ENCODE measurements around the gene AGO3.

The AGO3 gene

DNA sequence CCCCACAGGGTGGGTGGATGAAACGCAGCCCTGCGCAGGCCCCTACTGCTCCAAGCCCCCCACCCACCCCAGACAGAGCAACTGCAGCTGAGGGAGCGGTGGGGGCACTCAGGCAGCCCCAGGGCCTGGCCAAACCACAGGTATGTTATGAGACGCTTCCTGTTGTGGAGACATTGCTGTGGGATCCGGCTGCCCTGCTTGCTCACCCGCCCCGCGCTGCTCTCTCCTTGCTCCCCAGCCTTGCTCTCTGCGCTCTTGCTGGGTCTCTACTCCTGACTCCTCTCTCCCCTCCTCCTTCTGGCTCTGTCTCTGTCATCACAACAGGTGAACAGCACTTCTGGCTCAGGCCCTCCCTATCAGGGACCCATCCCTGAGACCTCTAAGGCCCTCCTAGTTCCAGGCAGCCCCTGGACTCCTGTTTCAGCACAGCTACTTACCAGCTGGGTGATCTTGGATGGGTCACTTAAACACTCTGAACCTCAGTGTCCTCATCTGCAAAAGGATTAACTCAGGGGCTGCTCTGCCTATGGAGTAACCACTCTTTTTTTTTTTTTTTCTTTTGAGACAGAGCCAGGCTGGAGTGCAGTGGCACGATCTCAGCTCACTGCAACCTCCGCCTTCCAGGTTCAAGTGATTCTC is 178.3 kb downstream of the AGO3 start:
- Histone ChIP-seq H3K79me2 (no peaks in the 10 kb centered on the region), H3K36me3 (ENCODE audit: control insufficient read depth, insufficient read depth, low read length) (no peaks in the 10 kb centered on the region), H3K4me3 (ENCODE audit: low read depth, low read length) (no peak overlapping the region), H3K4me2 (ENCODE audit: low read length) (no peak overlapping the region), H3K27me3 (ENCODE audit: control insufficient read depth, insufficient read depth, low read length) (no peaks in the 10 kb centered on the region), H2AFZ (no peak overlapping the region), H3K27ac (no peak overlapping the region), H3K9me3 (ENCODE audit: control insufficient read depth, low read length) (no peaks in the 10 kb centered on the region), H3K9ac (no peak overlapping the region), H3K4me1 (no peaks in the 10 kb centered on the region)
- no peak for TF ChIP-seq CTCF (IDR thresholded peaks at IDR 0.05)

- H3K27me3 ChIP-seq (ENCODE audit: control insufficient read depth, insufficient read depth, low read length) = no peaks in the 10 kb centered on the region
- H3K4me3 ChIP-seq (ENCODE audit: low read depth, low read length) = no peak overlapping the region
- H3K27ac ChIP-seq = no peak overlapping the region
- H3K9me3 ChIP-seq (ENCODE audit: control insufficient read depth, low read length) = no peaks in the 10 kb centered on the region
- no peaks in the 10 kb centered on the region for H3K4me1 ChIP-seq
- H2AFZ ChIP-seq = no peak overlapping the region
- no peak overlapping the region for H3K4me2 ChIP-seq (ENCODE audit: low read length)
- no peak for TF ChIP-seq CTCF (IDR thresholded peaks at IDR 0.05)
- no peaks in the 10 kb centered on the region for H3K36me3 ChIP-seq (ENCODE audit: control insufficient read depth, insufficient read depth, low read length)
- H3K9ac ChIP-seq = no peak overlapping the region
- no peaks in the 10 kb centered on the region for H3K79me2 ChIP-seq
These were observed 180.2 kb downstream of the AGO3 start for GRCh38 chr1:36111151-36111550.

GRCh38 chr1:36112823-36113222 is 181.9 kb downstream of the AGO3 start:
- Histone ChIP-seq H3K9me3 (ENCODE audit: control insufficient read depth, low read length) (no peaks in the 10 kb centered on the region), H3K79me2 (no peaks in the 10 kb centered on the region), H2AFZ (no peak overlapping the region), H3K4me3 (ENCODE audit: low read depth, low read length) (no peak overlapping the region), H3K27ac (no peak overlapping the region), H3K4me1 (no peaks in the 10 kb centered on the region), H3K9ac (no peak overlapping the region), H3K27me3 (ENCODE audit: control insufficient read depth, insufficient read depth, low read length) (no peaks in the 10 kb centered on the region), H3K36me3 (ENCODE audit: control insufficient read depth, insufficient read depth, low read length) (no peaks in the 10 kb centered on the region), H3K4me2 (ENCODE audit: low read length) (no peak overlapping the region)
- TF ChIP-seq CTCF (IDR thresholded peaks at IDR 0.05) = no peak

DNA sequence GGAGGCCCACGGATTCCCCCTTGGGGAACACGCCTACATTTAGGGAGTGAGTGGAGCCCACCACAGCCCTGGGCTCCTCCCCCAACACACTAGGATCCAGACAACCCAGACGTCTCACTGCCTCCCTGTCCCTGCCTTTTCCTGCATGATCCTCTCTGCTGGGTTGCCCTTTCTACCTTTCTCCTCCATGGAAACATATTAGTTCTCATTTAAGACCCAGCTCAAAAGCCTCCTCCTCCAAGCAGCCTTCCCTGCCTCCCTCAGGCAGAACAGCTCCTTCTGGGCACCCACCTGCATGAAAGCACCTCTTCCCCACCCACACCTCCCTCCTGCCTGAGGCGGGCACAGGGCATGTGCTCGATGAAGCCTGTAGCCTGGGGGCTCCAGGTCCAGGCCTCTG is 183.5 kb downstream of the AGO3 start:
- Histone ChIP-seq H3K79me2 (no peaks in the 10 kb centered on the region), H3K4me1 (no peaks in the 10 kb centered on the region), H3K4me2 (ENCODE audit: low read length) (no peak overlapping the region), H3K4me3 (ENCODE audit: low read depth, low read length) (no peak overlapping the region), H3K27me3 (ENCODE audit: control insufficient read depth, insufficient read depth, low read length) (no peaks in the 10 kb centered on the region), H2AFZ (no peak overlapping the region), H3K36me3 (ENCODE audit: control insufficient read depth, insufficient read depth, low read length) (no peaks in the 10 kb centered on the region), H3K9me3 (ENCODE audit: control insufficient read depth, low read length) (no peaks in the 10 kb centered on the region), H3K27ac (no peak overlapping the region), H3K9ac (no peak overlapping the region)
- TF ChIP-seq CTCF (IDR thresholded peaks at IDR 0.05) = no peak

DNA sequence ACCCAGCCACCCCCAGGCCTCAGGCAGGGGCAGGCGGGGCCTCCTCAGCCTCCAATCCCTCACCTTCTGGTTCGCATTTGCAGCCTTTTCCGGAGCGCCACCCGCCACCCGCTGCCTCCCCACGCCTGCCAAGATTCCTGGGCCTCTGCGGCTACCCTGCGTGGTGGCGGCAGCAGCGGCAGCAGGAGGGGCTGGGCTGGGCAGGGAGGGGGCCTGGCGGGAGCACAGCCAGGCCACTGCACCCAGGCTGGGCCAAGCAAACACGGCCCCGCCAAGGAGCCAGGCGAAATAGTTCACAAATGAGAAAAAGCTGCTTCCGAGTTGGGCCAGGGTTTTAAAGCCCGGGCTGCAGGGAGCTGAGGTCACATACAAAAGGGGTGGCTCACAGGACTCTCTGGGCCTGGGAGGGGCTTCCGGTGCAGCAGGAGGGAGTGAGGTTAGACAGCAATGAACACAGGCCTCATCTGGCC is 184.3 kb downstream of the AGO3 start:
- Histone ChIP-seq H3K4me3 (ENCODE audit: low read depth, low read length) (no peak overlapping the region), H3K9me3 (ENCODE audit: control insufficient read depth, low read length) (no peaks in the 10 kb centered on the region), H3K4me2 (ENCODE audit: low read length) (no peak overlapping the region), H3K36me3 (ENCODE audit: control insufficient read depth, insufficient read depth, low read length) (no peaks in the 10 kb centered on the region), H3K27ac (no peak overlapping the region), H3K9ac (no peak overlapping the region), H3K79me2 (no peaks in the 10 kb centered on the region), H3K27me3 (ENCODE audit: control insufficient read depth, insufficient read depth, low read length) (no peaks in the 10 kb centered on the region), H3K4me1 (no peaks in the 10 kb centered on the region), H2AFZ (no peak overlapping the region)
- TF ChIP-seq CTCF (IDR thresholded peaks at IDR 0.05) = no peak

All from parathyroid adenoma (tissue), 2 donors.